ENCODE data around the gene SNRPE.

Gene SNRPE

DNA sequence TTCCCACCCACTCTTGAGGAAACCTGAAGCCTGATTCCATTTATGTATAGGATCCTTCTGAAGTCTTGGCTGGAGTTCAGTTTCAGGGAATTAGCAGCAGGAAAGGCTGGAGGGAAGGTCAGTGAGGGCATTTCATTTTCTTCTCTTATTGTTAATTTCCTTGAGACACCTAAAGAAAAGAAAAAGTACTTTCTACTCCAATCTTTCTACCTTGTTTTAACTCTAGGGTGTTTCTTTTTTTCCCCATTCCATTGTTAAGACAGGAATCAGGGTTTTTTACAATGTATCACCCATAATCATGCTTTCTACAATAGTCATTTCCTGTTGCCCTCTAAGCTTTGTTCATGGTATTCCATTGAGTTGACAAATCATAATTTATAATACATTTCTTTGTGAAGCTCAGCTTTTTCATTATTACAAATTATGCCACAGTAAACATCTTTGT, 27.4 kb downstream of the SNRPE start:
- DNase-seq = no peak

- no peak for DNase-seq
Observed at GRCh38 chr1:203891950-203892349, 30.6 kb downstream of the SNRPE start.

GRCh38 chr1:203898458-203899352, 37.3 kb downstream of the SNRPE start:
- DNase-seq = no peak

DNA sequence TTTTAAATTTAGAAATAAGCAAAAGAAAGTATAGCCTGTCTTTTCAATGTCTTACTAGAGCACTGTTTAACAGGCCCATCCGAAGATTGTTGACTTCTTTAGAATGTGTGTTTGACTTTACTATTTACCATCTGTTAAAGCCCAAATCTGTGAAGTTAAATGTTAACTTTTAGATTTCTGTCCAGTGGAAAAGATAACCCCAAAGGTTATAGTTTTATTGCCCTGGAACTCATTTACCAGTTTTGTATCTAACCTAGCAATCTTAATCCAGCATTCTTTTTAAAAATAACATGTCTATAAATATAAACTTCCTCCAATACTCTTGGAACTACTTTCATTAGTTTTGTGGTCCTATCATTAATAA, 37.9 kb downstream of the SNRPE start:
- no peak for DNase-seq

GRCh38 chr1:203899869-203900714, 38.7 kb downstream of the SNRPE start:
- DNase-seq = no peak

DNA sequence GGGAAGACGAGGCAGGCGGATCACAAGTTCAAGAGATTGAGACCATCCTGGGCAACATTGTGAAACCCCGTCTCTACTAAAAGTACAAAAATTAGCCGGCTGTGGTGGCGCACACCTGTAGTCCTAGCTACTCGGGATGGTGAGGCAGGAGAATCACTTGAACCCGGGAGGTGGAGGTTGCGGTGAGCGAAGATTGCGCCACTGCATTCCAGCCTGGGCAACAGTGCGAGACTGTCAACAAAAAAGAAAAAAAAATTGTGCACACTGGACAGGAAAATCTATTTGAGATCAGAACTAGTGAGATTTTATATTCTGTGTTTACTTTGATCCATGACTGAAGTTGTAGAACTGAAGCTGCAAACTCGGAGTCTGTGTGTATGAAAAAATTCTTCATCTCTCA, 40.2 kb downstream of the SNRPE start:
- DNase-seq = no peak

DNA sequence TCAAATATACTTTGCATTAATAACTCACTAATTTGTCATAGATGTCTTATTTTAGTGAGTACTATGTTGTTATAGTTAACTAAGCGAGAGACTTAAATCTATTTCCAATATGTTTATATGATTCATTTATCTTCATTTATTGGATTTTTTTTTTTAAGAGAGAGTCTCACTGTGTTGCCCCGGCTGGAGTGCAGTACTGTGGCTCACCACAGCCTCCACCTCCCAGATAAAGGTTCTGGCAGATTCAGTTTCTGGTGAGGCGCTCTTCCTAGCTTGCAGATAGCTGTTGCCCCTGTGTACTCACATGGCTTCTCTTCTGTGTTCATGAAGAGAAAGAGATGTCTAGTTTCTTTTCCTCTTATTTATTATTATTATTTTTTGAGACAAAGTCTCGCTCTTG, 43.9 kb downstream of the SNRPE start:
- DNase-seq = no peak

GRCh38 chr1:203906932-203907331, 45.5 kb downstream of the SNRPE start:
- no peak for DNase-seq

DNA sequence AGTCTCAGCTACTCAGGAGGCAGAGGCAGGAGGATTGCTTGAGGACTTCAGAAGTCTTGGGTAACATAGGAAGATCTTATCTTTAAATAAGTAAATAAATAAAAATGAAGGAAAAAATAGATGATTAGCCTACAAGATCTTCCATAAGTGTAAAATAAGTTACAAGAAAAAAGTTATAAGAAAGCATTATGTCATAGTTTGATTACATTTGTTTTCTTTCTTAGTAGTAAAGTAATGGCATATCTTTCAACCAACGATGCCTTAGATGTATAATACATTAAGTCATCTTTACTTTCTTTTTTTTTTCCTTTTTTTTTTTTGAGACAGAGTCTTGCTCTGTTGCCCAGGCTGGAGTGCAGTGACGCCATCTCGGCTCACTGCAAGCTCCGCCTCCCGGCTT, 46.5 kb downstream of the SNRPE start:
- no peak for DNase-seq

DNA sequence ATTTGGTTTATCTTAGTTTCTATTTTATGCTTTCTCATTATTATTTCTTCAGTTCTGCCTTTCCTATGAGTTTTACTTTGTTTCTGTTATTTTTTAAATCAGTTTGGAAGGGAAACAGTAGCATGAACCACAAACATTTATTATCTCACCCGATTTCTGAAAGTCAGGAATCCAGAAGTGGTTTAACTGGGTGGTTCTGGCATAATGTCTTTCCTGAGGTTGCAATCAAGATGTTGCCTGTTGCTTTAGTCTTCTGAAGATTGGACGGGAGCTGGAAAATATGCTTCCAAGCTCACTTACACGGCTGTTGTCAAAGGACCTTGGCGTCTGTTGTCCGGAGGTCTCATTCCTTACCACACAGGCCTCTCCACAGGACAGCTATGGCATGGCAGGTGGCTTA, 50.4 kb downstream of the SNRPE start:
- DNase-seq = no peak

DNA sequence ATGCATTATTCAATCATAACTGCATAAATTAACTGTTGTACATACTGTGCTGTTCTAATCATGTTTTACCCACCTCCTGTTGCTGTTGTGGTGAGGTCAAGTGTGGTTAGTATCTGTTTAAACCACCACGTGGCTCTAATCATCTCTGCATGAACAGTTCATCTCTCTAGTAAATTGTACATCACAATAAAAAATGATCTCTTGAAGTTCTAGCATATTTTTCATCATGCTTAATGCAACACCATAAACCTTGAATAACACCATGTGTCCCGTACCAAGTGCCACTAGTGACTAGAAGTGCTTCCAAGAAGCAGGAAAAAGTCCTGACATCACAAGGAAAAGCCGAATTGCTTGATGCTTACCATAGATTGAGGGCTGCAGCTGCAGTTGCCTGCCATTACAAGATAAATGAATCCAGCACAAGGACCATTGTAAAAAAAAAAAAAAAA, 51.7 kb downstream of the SNRPE start:
- DNase-seq = no peak

DNA sequence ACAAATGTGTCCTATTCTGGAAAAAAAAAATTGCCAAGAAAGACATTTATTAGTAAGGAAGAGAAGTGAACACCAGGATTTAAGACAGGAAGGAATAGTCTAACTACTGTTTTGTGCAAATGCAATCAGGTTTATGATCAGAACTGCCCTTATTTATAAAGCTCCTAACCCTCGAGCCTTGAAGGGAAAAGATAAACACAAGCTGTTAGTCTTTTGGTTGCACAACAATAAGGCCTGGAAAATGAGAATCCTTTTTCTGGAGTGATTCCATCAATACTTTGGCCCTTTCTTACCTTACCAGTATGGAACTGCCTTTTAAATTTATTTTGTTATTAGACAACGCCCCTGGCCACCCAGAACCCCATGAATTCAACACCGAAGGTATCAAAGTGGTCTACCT, 52.9 kb downstream of the SNRPE start:
- DNase-seq = no peak

GRCh38 chr1:203915811-203916210, 54.4 kb downstream of the SNRPE start:
- no peak for DNase-seq

DNA sequence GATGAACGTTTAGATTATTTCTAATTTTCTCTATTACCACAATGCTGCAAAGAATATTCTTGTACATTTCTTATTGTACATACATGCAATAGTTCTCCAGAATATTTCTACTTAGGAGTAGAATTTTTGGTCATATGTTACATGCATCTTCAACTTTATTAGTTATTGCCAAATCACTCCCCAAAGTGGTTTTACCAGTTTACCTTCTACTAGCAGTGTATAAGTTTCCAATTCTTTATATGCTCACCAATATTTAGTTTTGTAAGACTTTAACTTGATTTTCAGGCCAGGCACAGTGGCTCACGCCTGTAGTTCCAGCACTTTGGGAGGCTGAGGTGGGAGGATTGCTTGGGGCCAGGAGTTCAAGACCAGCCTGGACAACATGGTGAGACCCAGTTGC, 55.4 kb downstream of the SNRPE start:
- no peak for DNase-seq

Data from SHP77 treated with DMSO at 0.1 percent for 48 hours (cell line).